OCI-LY1 (cell line): Measurements from ENCODE around the gene CEP57L1.

Source experiments
- H2AFZ ChIP-seq: fragments of 200-600 bp; sonication (generic), shearing (Covaris generic); 2 replicates; pipeline ENCODE4 v1.6.0; 2014; ENCODE audit warnings: antibody characterized with exemption, mild to moderate bottlenecking, low read length
- H3F3A ChIP-seq: fragments of 200-600 bp; sonication (generic), shearing (Covaris generic); 2 replicates; pipeline ENCODE4 v1.6.0; 2014; ENCODE audit warnings: mild to moderate bottlenecking, antibody characterized with exemption, low read length, moderate library complexity; ENCODE audit not compliant: insufficient read depth
- H3K27ac ChIP-seq: fragments of 200-600 bp; sonication (generic); 2 replicates; pipeline ENCODE4 v1.5.1; 2014; ENCODE audit warnings: low read length, mixed run types, mild to moderate bottlenecking, low read depth; ENCODE audit not compliant: poor library complexity, severe bottlenecking
- H3K27me3 ChIP-seq: fragments of 200-600 bp; sonication (generic); 2 replicates; pipeline ENCODE4 v1.6.0; 2014; ENCODE audit warnings: antibody characterized with exemption, mild to moderate bottlenecking, low read length, moderate library complexity; ENCODE audit not compliant: insufficient read depth
- H3K36me3 ChIP-seq: fragments of 200-600 bp; sonication (generic); 2 replicates; pipeline ENCODE4 v1.6.1; 2014; ENCODE audit warnings: mild to moderate bottlenecking, antibody characterized with exemption, low read length, moderate library complexity, mixed read lengths; ENCODE audit not compliant: insufficient read depth
- H3K4me1 ChIP-seq: fragments of 200-600 bp; sonication (generic); 2 replicates; pipeline ENCODE4 v1.5.1; 2014; ENCODE audit warnings: mild to moderate bottlenecking, low read length, moderate library complexity; ENCODE audit not compliant: insufficient read depth, severe bottlenecking
- H3K4me2 ChIP-seq: fragments of 200-600 bp; sonication (generic), shearing (Covaris generic); 2 replicates; pipeline ENCODE4 v1.6.1; 2014; ENCODE audit warnings: low read length
- H3K4me3 ChIP-seq: fragments of 200-600 bp; sonication (generic); 2 replicates; pipeline ENCODE4 v1.5.1; 2014; ENCODE audit warnings: low read length, low read depth, mild to moderate bottlenecking, mixed read lengths; ENCODE audit not compliant: poor library complexity, severe bottlenecking
- H3K79me2 ChIP-seq: fragments of 200-600 bp; shearing (Covaris generic); 2 replicates; pipeline ENCODE4 v1.6.1; 2016; ENCODE audit warnings: mixed run types, low read length, mixed read lengths; ENCODE audit not compliant: insufficient read depth
- H3K9ac ChIP-seq: fragments of 200-600 bp; sonication (generic), shearing (Covaris generic); 2 replicates; pipeline ENCODE4 v1.6.1; 2014; ENCODE audit warnings: mild to moderate bottlenecking, low read length, mixed read lengths
- H3K9me2 ChIP-seq: fragments of 200-600 bp; sonication (generic), shearing (Covaris generic); 2 replicates; pipeline ENCODE4 v1.6.1; 2014; ENCODE audit warnings: low read depth, mild to moderate bottlenecking, low read length, mixed read lengths
- H3K9me3 ChIP-seq: fragments of 200-600 bp; shearing (Covaris generic); 2 replicates; pipeline ENCODE4 v1.6.1; 2014; ENCODE audit warnings: low read length, mixed read lengths
- H4K20me1 ChIP-seq: fragments of 200-600 bp; sonication (generic), shearing (Covaris generic); 2 replicates; pipeline ENCODE4 v1.6.0; 2016; ENCODE audit warnings: mild to moderate bottlenecking, low read length; ENCODE audit not compliant: insufficient read depth
- CTCF ChIP-seq: fragments of 200-600 bp; sonication (generic), shearing (Covaris generic); IDR thresholded peaks from 2 replicates; pipeline ENCODE4 v1.5.1; 2017; ENCODE audit warnings: mild to moderate bottlenecking, antibody characterized with exemption, low read length, moderate library complexity, mixed read lengths
- EZH2 ChIP-seq: fragments of 200-600 bp; sonication (generic), shearing (Covaris generic); IDR thresholded peaks from 2 replicates; pipeline ENCODE4 v1.8.0; 2017; ENCODE audit warnings: borderline replicate concordance, mixed run types, mild to moderate bottlenecking, antibody characterized with exemption, low read length, moderate library complexity, mixed read lengths

The CEP57L1 gene

DNA sequence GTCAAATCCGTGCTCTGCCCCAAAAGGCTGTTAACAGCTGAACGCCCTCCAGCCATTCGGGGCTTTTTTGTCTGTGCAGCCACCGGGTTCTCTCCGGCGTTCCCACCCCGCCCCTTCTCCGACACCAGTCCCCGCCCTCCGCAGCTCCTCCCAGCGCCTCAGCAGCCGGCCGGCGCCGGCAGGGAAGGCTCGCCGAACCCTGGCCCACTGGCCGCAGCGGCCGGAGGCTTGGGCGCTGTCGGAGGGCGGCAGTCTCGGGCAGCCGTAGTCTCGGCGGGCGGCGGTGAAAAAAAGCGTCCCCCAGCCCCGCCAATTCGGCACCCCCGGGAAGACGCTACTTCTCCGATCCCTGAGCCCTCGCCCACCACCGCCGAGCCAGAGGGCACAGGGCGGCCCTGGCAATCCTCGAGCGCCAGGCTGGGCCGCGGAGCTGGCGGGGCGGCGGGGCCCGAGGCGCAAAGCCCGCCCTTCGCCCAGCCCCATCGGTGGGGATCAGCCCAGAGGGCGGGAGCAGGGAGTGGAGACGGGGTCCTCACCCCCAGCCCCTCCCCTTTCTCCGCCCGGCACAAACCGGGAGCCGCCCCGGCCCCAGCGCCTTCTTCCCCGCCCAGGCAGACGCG is 781 bp upstream of the CEP57L1 start, which contains the start of gene SESN1:
SESN1 (minus strand) TSS at position 431 of the 620 bp plus-strand sequence. CDS start 773 bp downstream, outside the sequence.
- H3K27ac ChIP-seq: peak within 1 kb of the TSS; percentile 76
- H3K4me1 ChIP-seq: peaks cover 38% of the 10 kb centered on the region
- H2AFZ ChIP-seq: peak within 1 kb of the TSS; percentile 46
- H3K9me3 ChIP-seq: no peaks in the 10 kb centered on the region
- H3K79me2 ChIP-seq: no peaks in the 10 kb centered on the region
- no peaks in the 10 kb centered on the region for H3K27me3 ChIP-seq
- H3K4me3 ChIP-seq: peak within 1 kb of the TSS; percentile 88
- H3K9ac ChIP-seq: peak within 1 kb of the TSS; percentile 92
- peak within 1 kb of the TSS; percentile 89 for H3K4me2 ChIP-seq
- H4K20me1 ChIP-seq: no peaks in the 10 kb centered on the region
- no peaks in the 10 kb centered on the region for H3K9me2 ChIP-seq
- H3F3A ChIP-seq: no peaks in the 10 kb centered on the region
- no peaks in the 10 kb centered on the region for H3K36me3 ChIP-seq
- no peak for TF ChIP-seq EZH2
- TF ChIP-seq CTCF: no peak

DNA sequence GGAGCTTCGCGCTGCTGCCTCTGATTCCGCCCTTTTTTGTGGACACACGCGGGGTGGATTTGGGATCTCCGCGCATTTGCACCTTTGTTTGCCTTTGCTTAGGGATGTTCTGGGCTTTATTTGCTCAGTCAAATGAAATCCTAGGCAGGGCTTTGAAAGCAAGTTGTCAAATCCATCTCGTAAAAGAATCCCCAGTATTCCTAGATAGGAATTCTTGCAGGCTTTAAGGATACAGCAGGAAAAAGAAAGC is 453 bp downstream of the CEP57L1 start:
- H3F3A ChIP-seq: no peaks in the 10 kb centered on the region
- no peaks in the 10 kb centered on the region for H3K9me3 ChIP-seq
- peak overlapping the region; percentile 46 for H2AFZ ChIP-seq
- H3K4me2 ChIP-seq: peak overlapping the region; percentile 89
- no peaks in the 10 kb centered on the region for H3K27me3 ChIP-seq
- H3K9me2 ChIP-seq: no peaks in the 10 kb centered on the region
- H3K27ac ChIP-seq: no peak overlapping the region
- TF ChIP-seq EZH2 (no peak), CTCF (no peak)
- peak overlapping the region; percentile 88 for H3K4me3 ChIP-seq
- H3K79me2 ChIP-seq: no peaks in the 10 kb centered on the region
- peaks cover 3% of the 10 kb centered on the region; the same call in 1 of the 2 replicates for H3K36me3 ChIP-seq
- no peaks in the 10 kb centered on the region for H4K20me1 ChIP-seq
- H3K4me1 ChIP-seq: peaks cover 38% of the 10 kb centered on the region
- H3K9ac ChIP-seq: peak overlapping the region; percentile 92

DNA sequence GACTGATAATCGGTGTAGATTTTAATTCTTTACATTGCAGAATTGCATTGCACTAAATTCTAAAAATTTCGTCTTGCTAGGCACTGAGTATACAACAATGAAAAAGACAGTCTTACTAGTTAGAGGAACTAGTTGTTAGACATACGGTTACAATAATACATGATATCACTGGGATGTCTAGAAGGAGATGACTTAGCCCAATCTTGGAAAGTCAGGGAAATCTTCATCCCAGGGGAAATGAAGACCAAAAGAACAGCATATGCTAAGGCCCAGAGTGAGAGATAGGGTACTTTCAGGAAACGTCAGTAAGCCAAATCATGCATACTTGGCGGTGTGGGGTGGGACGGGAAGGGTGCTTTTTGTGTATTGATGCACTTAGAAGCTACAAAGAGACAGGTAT is 901 bp downstream of the CEP57L1 start:
- Histone ChIP-seq H3K4me3 (peak overlapping the region; percentile 88), H3F3A (no peaks in the 10 kb centered on the region), H3K79me2 (no peaks in the 10 kb centered on the region), H3K4me2 (peak overlapping the region; percentile 89), H2AFZ (no peak overlapping the region; the same call in 1 of the 2 replicates), H3K9ac (peak overlapping the region; percentile 92), H3K27me3 (no peaks in the 10 kb centered on the region), H3K36me3 (peaks cover 3% of the 10 kb centered on the region; the same call in 1 of the 2 replicates), H4K20me1 (no peaks in the 10 kb centered on the region), H3K27ac (no peak overlapping the region), H3K4me1 (peaks cover 38% of the 10 kb centered on the region), H3K9me3 (no peaks in the 10 kb centered on the region), H3K9me2 (no peaks in the 10 kb centered on the region)
- TF ChIP-seq EZH2 (no peak), CTCF (no peak)
